ENCODE data around the gene SIAH3. TPM values are rescaled to one million over a fixed set of nuclear protein-coding genes. Genes with fewer than 3 reads are reported as not detected.
A peak's percentile ranks its signal among the peaks of the same experiment; 100 is the strongest.

Gene SIAH3
- total RNA-seq, 1 donor, result not detected

DNA sequence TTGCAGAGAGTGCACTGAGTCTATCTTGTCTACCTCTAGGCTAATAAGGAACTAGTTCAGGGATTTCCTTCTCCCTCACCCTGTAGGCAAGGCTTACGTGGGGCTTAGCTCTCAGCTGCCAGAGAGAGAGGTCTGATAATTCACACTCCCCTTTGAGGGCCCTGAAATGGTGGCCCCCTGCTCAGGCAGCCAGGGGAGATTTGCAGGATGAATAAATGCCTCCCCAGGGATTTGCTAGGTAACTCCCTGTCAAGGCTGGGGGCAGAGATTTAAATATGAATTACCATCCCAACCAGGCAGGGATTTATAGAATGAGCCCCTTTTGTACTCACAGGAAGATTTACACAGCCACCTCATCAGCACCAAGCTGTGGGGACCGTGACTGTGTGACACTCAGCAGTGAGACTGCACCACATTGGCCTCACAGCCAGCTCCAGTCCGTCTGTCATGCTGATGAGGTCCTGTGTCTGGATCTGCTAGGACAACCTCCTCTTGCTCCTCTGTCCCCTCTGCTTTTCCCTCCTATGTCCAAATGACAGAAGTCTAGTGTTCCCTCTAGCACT lies 76.1 kb downstream of the SIAH3 start:
- no peak for TF ChIP-seq CTCF (IDR thresholded peaks at IDR 0.05; ENCODE audit: extremely low read depth, low read depth, low read length)
- Histone ChIP-seq H2AFZ (ENCODE audit: low read length) (no peak overlapping the region), H3K9me3 (ENCODE audit: low read depth, low read length) (no peaks in the 10 kb centered on the region), H3K4me1 (ENCODE audit: insufficient read depth, low read length) (peaks cover 10% of the 10 kb centered on the region), H3K27me3 (ENCODE audit: insufficient read depth, low read length) (peaks cover 28% of the 10 kb centered on the region), H3K79me2 (ENCODE audit: insufficient read depth, low read length) (no peaks in the 10 kb centered on the region), H3K4me2 (ENCODE audit: insufficient read depth, low read length) (no peak overlapping the region), H3K36me3 (ENCODE audit: insufficient read depth, low read length) (no peaks in the 10 kb centered on the region), H3K27ac (ENCODE audit: low read depth, low read length) (no peak overlapping the region), H4K20me1 (ENCODE audit: insufficient read depth, low read length) (no peaks in the 10 kb centered on the region), H3K4me3 (ENCODE audit: insufficient read depth, low read length) (no peak overlapping the region)
- no peak for DNase-seq (ENCODE audit: insufficient read length, low spot score, missing footprints)

GRCh38 chr13:45773944-45774343 lies 77.6 kb downstream of the SIAH3 start:
- Histone ChIP-seq H3K9me3 (ENCODE audit: low read depth, low read length) (no peaks in the 10 kb centered on the region), H3K4me1 (ENCODE audit: insufficient read depth, low read length) (peaks cover 10% of the 10 kb centered on the region), H4K20me1 (ENCODE audit: insufficient read depth, low read length) (no peaks in the 10 kb centered on the region), H2AFZ (ENCODE audit: low read length) (no peak overlapping the region), H3K27ac (ENCODE audit: low read depth, low read length) (no peak overlapping the region), H3K4me2 (ENCODE audit: insufficient read depth, low read length) (no peak overlapping the region), H3K79me2 (ENCODE audit: insufficient read depth, low read length) (no peaks in the 10 kb centered on the region), H3K27me3 (ENCODE audit: insufficient read depth, low read length) (peaks cover 42% of the 10 kb centered on the region), H3K36me3 (ENCODE audit: insufficient read depth, low read length) (no peaks in the 10 kb centered on the region), H3K4me3 (ENCODE audit: insufficient read depth, low read length) (no peak overlapping the region)
- no peak for TF ChIP-seq CTCF (IDR thresholded peaks at IDR 0.05; ENCODE audit: extremely low read depth, low read depth, low read length)
- DNase-seq (ENCODE audit: insufficient read length, low spot score, missing footprints), result no peak

DNA sequence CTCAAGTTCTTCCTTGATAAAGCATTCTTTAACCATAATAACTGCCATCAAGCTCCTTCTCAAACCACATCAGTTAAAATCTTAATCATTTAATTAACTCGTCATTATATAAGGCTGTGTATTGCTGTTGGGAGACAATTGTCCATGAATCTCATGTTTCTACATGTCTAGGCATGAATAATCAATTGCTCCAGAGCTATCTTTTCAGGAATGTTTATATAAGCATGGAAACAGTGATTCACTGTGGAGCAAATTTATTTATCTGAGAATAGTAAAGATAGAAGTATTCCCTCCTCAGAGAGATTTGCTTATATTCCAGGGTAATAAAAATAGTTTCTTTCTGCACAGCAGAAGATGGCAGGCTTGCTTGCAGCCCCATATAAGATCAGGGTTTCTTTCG lies 78.3 kb downstream of the SIAH3 start:
- DNase-seq (ENCODE audit: insufficient read length, low spot score, missing footprints), result peak; percentile 89
- Histone ChIP-seq H3K4me3 (ENCODE audit: insufficient read depth, low read length) (no peak overlapping the region), H3K27ac (ENCODE audit: low read depth, low read length) (no peak overlapping the region), H3K79me2 (ENCODE audit: insufficient read depth, low read length) (no peaks in the 10 kb centered on the region), H4K20me1 (ENCODE audit: insufficient read depth, low read length) (no peaks in the 10 kb centered on the region), H3K4me1 (ENCODE audit: insufficient read depth, low read length) (peaks cover 10% of the 10 kb centered on the region), H3K36me3 (ENCODE audit: insufficient read depth, low read length) (no peaks in the 10 kb centered on the region), H3K4me2 (ENCODE audit: insufficient read depth, low read length) (no peak overlapping the region), H3K27me3 (ENCODE audit: insufficient read depth, low read length) (peaks cover 47% of the 10 kb centered on the region), H3K9me3 (ENCODE audit: low read depth, low read length) (no peaks in the 10 kb centered on the region), H2AFZ (ENCODE audit: low read length) (no peak overlapping the region)
- no peak for TF ChIP-seq CTCF (IDR thresholded peaks at IDR 0.05; ENCODE audit: extremely low read depth, low read depth, low read length)

DNA sequence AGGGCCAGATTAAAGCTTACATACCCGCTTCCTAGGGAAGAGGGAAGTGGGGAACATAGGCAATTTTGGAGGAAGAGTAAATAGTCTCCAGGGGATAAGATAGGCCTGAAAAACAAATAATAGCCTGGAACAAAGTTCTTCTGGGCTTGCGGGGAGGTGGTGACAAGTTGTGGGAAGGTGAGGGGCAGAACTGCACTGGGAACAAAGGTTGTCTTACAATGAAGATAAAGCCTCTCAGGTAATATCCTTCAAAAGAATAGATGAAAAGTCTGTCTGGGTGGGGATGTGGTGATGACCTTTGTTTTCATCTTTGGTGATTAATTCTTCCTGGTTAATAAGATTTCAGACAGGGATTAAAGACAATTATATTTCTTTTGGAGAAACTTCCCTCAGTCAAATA lies 80.7 kb downstream of the SIAH3 start:
- Histone ChIP-seq H3K4me1 (ENCODE audit: insufficient read depth, low read length) (peaks cover 10% of the 10 kb centered on the region), H3K9me3 (ENCODE audit: low read depth, low read length) (no peaks in the 10 kb centered on the region), H4K20me1 (ENCODE audit: insufficient read depth, low read length) (no peaks in the 10 kb centered on the region), H3K4me3 (ENCODE audit: insufficient read depth, low read length) (no peak overlapping the region), H3K27me3 (ENCODE audit: insufficient read depth, low read length) (peaks cover 27% of the 10 kb centered on the region), H3K27ac (ENCODE audit: low read depth, low read length) (no peak overlapping the region), H2AFZ (ENCODE audit: low read length) (no peak overlapping the region), H3K4me2 (ENCODE audit: insufficient read depth, low read length) (no peak overlapping the region), H3K79me2 (ENCODE audit: insufficient read depth, low read length) (no peaks in the 10 kb centered on the region), H3K36me3 (ENCODE audit: insufficient read depth, low read length) (no peaks in the 10 kb centered on the region)
- no peak for TF ChIP-seq CTCF (IDR thresholded peaks at IDR 0.05; ENCODE audit: extremely low read depth, low read depth, low read length)
- no peak for DNase-seq (ENCODE audit: insufficient read length, low spot score, missing footprints)
